ENCODE results near the gene ZNF740.

DNA sequence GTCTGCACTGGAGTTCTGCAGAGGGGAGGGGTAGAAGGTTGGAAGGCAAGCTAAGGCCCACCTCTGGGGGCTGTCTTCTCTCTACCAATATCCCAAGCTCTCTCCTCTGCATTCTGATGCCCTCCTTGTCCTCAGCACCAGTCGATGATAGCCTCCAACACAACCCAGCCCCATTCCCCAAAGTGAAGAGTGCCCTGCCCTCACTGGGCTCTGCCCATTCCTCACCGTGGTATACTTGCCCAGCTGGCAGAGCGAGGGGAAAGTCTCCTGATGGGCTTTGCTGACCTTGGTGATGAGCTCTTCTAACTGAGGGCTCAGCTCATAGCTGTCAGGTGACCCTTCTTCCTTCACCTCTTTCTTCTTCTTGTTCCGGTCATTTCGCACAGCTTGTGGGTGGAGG is 33.7 kb downstream of the ZNF740 start:
- TF ChIP-seq, protein P1, sequence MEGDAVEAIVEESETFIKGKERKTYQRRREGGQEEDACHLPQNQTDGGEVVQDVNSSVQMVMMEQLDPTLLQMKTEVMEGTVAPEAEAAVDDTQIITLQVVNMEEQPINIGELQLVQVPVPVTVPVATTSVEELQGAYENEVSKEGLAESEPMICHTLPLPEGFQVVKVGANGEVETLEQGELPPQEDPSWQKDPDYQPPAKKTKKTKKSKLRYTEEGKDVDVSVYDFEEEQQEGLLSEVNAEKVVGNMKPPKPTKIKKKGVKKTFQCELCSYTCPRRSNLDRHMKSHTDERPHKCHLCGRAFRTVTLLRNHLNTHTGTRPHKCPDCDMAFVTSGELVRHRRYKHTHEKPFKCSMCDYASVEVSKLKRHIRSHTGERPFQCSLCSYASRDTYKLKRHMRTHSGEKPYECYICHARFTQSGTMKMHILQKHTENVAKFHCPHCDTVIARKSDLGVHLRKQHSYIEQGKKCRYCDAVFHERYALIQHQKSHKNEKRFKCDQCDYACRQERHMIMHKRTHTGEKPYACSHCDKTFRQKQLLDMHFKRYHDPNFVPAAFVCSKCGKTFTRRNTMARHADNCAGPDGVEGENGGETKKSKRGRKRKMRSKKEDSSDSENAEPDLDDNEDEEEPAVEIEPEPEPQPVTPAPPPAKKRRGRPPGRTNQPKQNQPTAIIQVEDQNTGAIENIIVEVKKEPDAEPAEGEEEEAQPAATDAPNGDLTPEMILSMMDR (conservative IDR thresholded peaks at IDR 0.05 in 1 of 2, IDR thresholded peaks at IDR 0.05 in 1 of 2; ENCODE audit: extremely low read depth in 1 of 2, insufficient read depth in 1 of 2, low read depth in 1 of 2, low read length in 2 of 2): no peak
- TF ChIP-seq EZH2 (IDR thresholded peaks at IDR 0.05; ENCODE audit: borderline replicate concordance, low read length): no peak
